Stimulated activated CD4-positive, alpha-beta T cell treated with anti-CD3 and anti-CD28 coated beads, Interleukin-15, amount 100 ng/mL, for 48 hours (primary cell): Measurements from ENCODE around the gene KRT78.
"Not testable (repeated sequence)": the region's sequence is repeated elsewhere in the genome, so short reads cannot be mapped to it uniquely, and the experiment has no call there.

Experiments
- DNase-seq, 2 donors: peaks; one replicate each; pipeline ENCODE4 v3.0.0-alpha.2; 2020; ENCODE audit warnings: low read depth in 2 of 2

KRT78 gene

GRCh38 chr12:52848661-52849255, at the start of gene KRT78:
TSS of gene KRT78 (minus strand) at chr12:52848994. CDS start at chr12:52848930, 64 bp downstream.
- DNase-seq, result no peak

GRCh38 chr12:52896190-52897100, 47.7 kb upstream of the KRT78 start:
- no peak for DNase-seq

GRCh38 chr12:52895726-52896189, 47.0 kb upstream of the KRT78 start:
- no peak for DNase-seq

DNA sequence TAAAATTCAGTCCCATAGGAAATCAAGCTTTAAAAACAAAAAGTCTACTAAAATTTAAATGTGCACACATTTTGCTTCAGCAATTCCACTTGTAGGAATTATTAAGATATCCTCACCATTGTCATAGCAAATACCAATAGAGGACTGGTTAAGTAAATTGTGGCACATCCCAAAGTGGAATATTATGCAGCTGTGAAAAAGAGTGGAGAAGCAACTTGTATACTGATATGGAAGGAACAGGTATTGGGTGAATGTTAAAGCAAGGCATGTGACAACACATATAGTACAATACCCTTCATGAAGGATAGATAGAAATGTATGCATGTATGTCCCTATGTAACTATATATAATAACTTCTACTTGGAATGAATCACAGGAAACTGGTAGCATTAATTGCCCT, 44.2 kb upstream of the KRT78 start:
- no peak for DNase-seq

GRCh38 chr12:52892207-52892852, 43.5 kb upstream of the KRT78 start:
- DNase-seq, result no peak

- DNase-seq, result no peak
These were observed 42.2 kb upstream of the KRT78 start for GRCh38 chr12:52891044-52891443.

DNA sequence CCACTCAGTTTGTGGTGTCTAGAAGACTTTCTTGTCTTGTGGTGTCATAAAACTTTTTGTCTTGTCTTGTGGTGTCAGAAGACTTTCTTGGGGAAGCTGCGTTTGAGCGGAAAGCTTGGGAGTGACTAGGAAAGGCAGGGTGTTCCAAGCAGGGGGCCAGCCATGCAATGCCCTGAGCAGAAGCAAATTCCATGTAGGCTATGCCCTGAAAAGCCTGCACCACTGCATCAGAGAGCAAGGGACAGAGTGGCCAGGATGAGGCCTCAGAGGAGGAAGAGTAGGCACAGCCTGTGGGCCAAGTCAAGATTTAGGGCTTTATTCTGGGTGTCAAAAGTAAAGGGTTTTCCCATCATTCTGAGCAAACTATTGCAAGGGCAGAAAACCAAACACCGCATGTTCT, 41.6 kb upstream of the KRT78 start:
- DNase-seq, result no peak

DNA sequence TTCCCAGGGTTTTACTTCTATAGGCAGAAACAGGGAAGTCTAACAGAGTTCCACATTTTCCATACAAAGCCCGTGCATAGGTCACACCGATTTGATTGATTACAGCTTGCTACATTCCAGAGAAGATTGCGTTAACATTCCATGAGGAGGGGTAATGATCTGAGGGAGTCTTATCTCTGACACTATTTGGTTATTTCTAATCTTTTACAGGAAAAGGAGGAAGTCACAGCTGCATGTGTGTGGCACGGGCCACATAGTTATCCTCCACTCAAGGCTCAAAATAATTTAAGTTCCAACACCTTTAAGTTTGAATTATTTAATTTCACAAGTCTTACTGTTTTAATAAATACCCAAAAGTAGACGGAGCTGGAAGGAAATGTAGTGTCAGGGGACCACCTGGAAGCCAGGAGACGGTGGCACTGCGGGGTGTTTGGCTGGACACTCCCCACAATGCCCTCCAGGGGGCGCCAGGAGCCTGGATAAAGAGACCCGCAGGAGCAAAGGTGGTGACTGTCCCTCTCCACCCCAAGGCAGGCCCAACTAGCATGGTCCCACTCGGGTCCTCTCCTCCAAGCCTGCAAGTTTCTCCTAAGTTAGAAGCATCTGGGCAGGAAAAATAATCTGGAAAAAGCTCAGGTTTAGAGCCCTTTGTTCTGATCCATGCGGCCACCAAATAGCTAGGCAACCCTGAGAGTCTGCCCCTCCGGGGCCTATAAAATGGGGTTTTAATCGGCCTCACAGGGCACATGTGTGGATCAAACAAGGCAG, 35.9 kb upstream of the KRT78 start:
- DNase-seq, result peak; percentile 68 to 70

DNA sequence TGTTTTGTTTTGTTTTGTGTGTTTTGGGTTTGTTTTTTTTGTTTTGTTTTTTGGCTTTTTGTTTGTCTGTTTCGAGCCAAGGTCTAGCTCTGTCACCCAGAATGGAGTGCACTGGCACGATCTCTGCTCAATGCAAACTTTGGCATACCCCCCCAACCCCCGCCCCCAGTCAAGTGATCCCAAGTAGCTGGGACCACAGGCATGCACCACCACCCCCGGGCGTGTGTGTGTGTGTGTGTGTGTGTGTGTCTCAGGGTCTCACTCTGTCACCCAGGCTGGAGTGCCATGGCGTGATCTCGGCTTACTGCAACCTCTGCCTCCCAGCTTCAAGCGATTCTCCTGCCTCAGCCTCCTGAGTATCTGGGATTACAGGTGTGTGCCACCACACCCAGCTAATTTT, 31.7 kb upstream of the KRT78 start:
- DNase-seq, result not testable (repeated sequence)

DNA sequence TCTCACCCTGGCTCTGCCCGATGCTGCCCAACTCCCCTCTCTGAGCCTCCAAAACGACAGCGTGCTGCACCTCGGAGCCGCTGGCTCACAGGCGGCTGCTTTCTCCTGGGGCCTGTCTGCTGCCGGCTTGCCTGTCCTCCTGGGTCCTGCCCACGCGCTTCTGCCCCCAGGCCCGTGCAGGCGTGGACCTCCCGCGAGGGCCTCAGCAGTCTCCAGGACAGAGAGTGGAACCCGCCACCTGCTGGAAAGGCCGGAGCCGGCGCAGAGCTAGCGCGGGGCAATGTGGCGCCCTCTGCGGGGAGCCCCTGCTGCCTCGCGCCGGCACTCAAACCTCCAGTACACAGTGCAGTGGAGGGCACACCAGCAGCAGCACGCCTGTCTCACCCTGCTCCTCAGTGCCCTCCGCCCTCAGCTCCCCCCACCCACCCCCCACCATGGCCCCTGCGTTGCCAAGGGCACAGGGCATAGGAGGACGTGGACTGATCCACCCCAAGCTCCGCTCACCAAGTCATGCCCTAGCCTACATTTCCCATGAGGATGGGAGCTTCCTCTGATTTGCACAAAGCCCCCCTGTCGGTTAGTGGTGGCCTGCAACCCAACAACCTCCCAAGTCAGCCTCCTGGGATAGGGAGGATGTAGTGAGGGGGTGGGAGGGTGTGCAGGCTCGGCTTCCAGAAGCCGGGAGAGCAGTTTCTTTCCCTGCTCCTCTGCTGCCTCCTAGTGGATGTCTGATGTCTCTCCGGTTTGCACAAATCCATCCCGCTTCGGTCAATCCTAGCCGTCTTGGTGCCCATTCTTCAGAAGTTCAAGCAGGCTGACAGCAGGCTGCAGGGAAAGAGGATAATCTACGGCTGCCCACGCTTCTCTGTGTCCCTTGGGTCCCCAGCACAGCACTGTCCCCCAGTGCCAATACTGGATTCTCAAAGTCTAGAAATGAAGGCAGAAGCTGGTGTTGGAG, 30.9 kb upstream of the KRT78 start:
- DNase-seq, result peak; percentile 61 to 64

- no peak for DNase-seq
These were observed 30.0 kb upstream of the KRT78 start for GRCh38 chr12:52878507-52879393.

GRCh38 chr12:52877242-52877641, 28.4 kb upstream of the KRT78 start:
- no peak for DNase-seq

DNA sequence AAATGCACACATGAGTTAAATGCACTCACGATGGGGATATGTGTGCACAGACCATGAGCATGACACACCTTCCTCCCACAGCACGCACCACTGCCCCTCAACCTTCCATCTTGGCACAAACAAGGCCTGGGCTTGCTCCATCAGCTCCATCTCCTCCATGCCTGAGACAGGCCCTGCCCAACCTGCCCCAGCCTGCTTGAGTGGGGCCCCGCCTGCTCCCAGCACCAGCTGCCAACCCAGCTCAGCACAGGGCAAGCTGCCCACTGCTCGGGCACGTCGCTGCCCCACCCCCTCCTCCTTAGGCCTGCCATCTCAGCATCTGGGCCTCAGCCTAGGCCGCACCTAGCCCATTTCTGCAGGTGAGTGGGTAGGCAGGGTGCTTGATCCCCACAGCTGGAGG, 27.6 kb upstream of the KRT78 start:
- no peak for DNase-seq

- no peak for DNase-seq
These were observed 26.0 kb upstream of the KRT78 start for GRCh38 chr12:52874573-52875435.

DNA sequence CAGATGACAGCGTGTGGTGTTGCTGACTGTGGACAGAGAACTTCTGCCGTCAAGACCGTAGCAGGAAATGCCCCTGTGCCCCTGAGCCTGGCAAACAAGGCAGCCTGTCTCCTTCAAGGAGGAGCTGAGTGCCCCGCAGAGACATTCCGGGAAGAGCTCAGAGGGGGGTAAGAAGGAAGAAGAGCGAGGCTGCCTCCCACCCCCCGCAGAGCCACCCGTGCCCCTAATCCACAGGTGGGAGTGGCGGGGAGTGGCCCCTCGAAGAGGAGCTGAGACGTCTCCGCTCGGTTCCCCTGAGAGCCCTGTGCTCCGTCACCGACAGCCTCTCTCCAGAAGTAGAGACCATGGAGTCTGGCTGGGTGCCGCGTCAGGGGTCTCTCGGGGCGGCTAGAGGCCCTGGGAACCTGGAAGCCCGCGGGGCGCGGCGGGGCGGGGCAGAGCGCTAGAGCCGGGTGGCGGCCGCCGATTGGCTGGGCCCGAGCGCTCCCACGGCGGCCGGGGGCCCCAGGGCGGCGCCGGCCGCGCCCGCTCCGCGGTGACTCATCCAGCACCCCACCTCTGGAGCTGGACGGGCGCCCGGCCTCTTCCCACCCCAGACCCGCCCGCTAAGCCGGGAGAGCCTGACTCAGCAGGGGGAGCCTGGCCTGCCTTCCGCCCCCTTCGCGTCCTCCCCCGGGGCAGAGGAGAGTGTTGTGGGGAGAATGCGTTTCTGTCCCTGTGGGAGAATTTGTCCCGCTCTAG, 25.2 kb upstream of the KRT78 start:
- no peak for DNase-seq

GRCh38 chr12:52873513-52873831, 24.7 kb upstream of the KRT78 start:
- no peak for DNase-seq

GRCh38 chr12:52872644-52873389, 24.0 kb upstream of the KRT78 start:
- DNase-seq, result no peak
